K562 (cell line): ENCODE measurements around the gene FAM118B. TPM values are rescaled to one million over a fixed set of nuclear protein-coding genes. Genes with fewer than 3 reads are reported as not detected.

Source experiments
- DDX20 ChIP-seq: fragments of 450-650 bp; IDR thresholded peaks from 2 replicates; pipeline ENCODE4 v1.6.1; 2016; ENCODE audit warnings: missing genetic modification characterization, low read depth, mild to moderate bottlenecking, missing compliant biosample characterization, moderate library complexity
- DIDO1 ChIP-seq: fragments of 450-650 bp; IDR thresholded peaks from 2 replicates; pipeline ENCODE4 v1.6.1; 2016; ENCODE audit warnings: low read depth, missing biosample characterization, missing genetic modification characterization
- ETV5 ChIP-seq: sonication (generic); formaldehyde crosslinking; IDR thresholded peaks from 2 replicates; pipeline ENCODE4 v1.4.0; 2020; ENCODE audit warnings: low read depth, mild to moderate bottlenecking, missing genetic modification reagents
- FOXK2 ChIP-seq, 2 experiments: fragments of 450-650 bp; IDR thresholded peaks in 1 of 2; conservative IDR thresholded peaks in 1 of 2; 2 replicates each; pipeline ENCODE4 v1.6.1; 2016; ENCODE audit warnings: low read depth in 2 of 2, mild to moderate bottlenecking in 1 of 2
- HDAC6 ChIP-seq: IDR thresholded peaks from 2 replicates; pipeline ENCODE4 v1.6.1; 2012; ENCODE audit warnings: low read depth, mild to moderate bottlenecking, control low read depth, inconsistent platforms, low read length, moderate library complexity
- HMGXB4 ChIP-seq: sonication (generic); formaldehyde crosslinking; IDR thresholded peaks from 2 replicates; pipeline ENCODE4 v1.8.1; 2023; ENCODE audit warnings: mild to moderate bottlenecking, missing genetic modification reagents
- HNRNPUL1 ChIP-seq: fragments of 200-400 bp; formaldehyde crosslinking; IDR thresholded peaks from 2 replicates; pipeline ENCODE4 v1.6.1; 2017; ENCODE audit warnings: low read length
- MCM3 ChIP-seq: fragments of 450-650 bp; IDR thresholded peaks from 2 replicates; pipeline ENCODE4 v1.6.1; 2016
- MXI1 ChIP-seq: IDR thresholded peaks from 2 replicates; pipeline ENCODE4 v1.6.1; 2011; ENCODE audit warnings: low read depth, mild to moderate bottlenecking, improper control_type of control experiment, low read length
- NCOA6 ChIP-seq: fragments of 450-650 bp; IDR thresholded peaks from 2 replicates; pipeline ENCODE4 v1.6.1; 2017; ENCODE audit warnings: mild to moderate bottlenecking
- NFRKB ChIP-seq: fragments of 450-650 bp; IDR thresholded peaks from 2 replicates; pipeline ENCODE4 v1.6.1; 2016; ENCODE audit warnings: low read depth
- PHTF2 ChIP-seq: fragments of 250-450 bp; sonication (Bioruptor Pico); IDR thresholded peaks from 2 replicates; pipeline ENCODE4 v1.5.0; 2021; ENCODE audit warnings: mild to moderate bottlenecking
- PRPF4 ChIP-seq: fragments of 200-400 bp; formaldehyde crosslinking; IDR thresholded peaks from one replicate; pipeline ENCODE4 v1.6.1; 2017; ENCODE audit warnings: low read length, low read depth, mild to moderate bottlenecking; ENCODE audit not compliant: insufficient read depth, poor library complexity, severe bottlenecking
- RBM22 ChIP-seq: fragments of 200-400 bp; formaldehyde crosslinking; IDR thresholded peaks from 2 replicates; pipeline ENCODE4 v1.6.1; 2018; ENCODE audit warnings: low read length, low read depth; ENCODE audit not compliant: poor library complexity, severe bottlenecking
- SPI1 ChIP-seq: IDR thresholded peaks from 2 replicates; pipeline ENCODE4 v1.6.1; 2011; ENCODE audit warnings: low read depth, low read length, control low read depth, borderline replicate concordance
- TBP ChIP-seq: optimal IDR thresholded peaks from 2 replicates; pipeline ENCODE3; 2011; ENCODE audit warnings: low read depth, low read length, improper control_type of control experiment
- ZNF717 ChIP-seq: fragments of 250-450 bp; sonication (Bioruptor Pico); IDR thresholded peaks from 2 replicates; pipeline ENCODE4 v1.5.0; 2021
- ZZZ3 ChIP-seq: fragments of 450-650 bp; IDR thresholded peaks from 2 replicates; pipeline ENCODE4 v1.6.1; 2016; ENCODE audit warnings: antibody characterized with exemption, mild to moderate bottlenecking, moderate library complexity
- polyA plus RNA-seq, 8 experiments: library from polyadenylated mRNA; depleted of rRNA in 4 of 8; stranded (reverse) in 5 of 8; unstranded in 3 of 8; fragments of >200 nt; fragmentation: Nextera tagmentation in 2 of 8; fragmentation: Illumina TruSeq in 1 of 8; extraction: Ambion mirVana in 2 of 8; extraction: Trizol in 1 of 8; gene quantifications; 2 replicates each; pipeline versions ENCODE4 v1.2.1 to v1.2.3, GENCODE V29; 2011 to 2014; ENCODE audit warnings: inconsistent platforms in 1 of 8, missing spikeins in 1 of 8
- total RNA-seq, 7 experiments: library from RNA; depleted of rRNA in 6 of 7; stranded (reverse); fragments of >200 nt in 6 of 7; fragmentation: Illumina TruSeq in 2 of 7; extraction: Trizol in 2 of 7; gene quantifications; 2 replicates each; pipeline versions ENCODE4 v1.2.1 to v1.2.3, GENCODE V29; 2011 to 2021; ENCODE audit warnings: low replicate concordance in 1 of 7
- TF ChIP-seq, protein P1 (sequence below): fragments of 450-650 bp; IDR thresholded peaks from 2 replicates; pipeline ENCODE4 v1.6.1; 2016; ENCODE audit warnings: borderline replicate concordance
- TF ChIP-seq, protein P2 (sequence below): sonication (generic); formaldehyde crosslinking; IDR thresholded peaks from 2 replicates; pipeline ENCODE4 v1.8.0; 2022; ENCODE audit warnings: missing genetic modification reagents, mild to moderate bottlenecking, borderline replicate concordance
- TF ChIP-seq, protein P3 (sequence below): IDR thresholded peaks from 2 replicates; pipeline ENCODE4 v1.6.1; 2014; ENCODE audit warnings: antibody characterized with exemption

The FAM118B gene
- total and polyA plus RNA-seq, 9 of the 15 experiments (the other 6 are each of a cell fraction or from before 2014, with no cell fraction given) = 12.0 to 49.0 (median 22.1) TPM

- TF ChIP-seq HDAC6 (no peak), TBP (peak; percentile 90), ETV5 (peak; percentile 32; the same call in 1 of the 2 replicates), DIDO1 (peak; percentile 23; the same call in 1 of the 2 replicates), MCM3 (no peak), PHTF2 (no peak), RBM22 (peak; percentile 72), ZZZ3 (0 out of 2 replicates have a peak, but pooled peaks have one; percentile 61), FOXK2 (conservative IDR thresholded peaks at IDR 0.05 in 1 of 2, IDR thresholded peaks at IDR 0.05 in 1 of 2; ENCODE audit: low read depth in 2 of 2) (0 out of 4 replicates have a peak, but pooled peaks of 1 of the 2 experiments have one; percentile 41), SPI1 (peak; percentile 68; the same call in 1 of the 2 replicates), NFRKB (peak; percentile 90), ZNF717 (no peak), HNRNPUL1 (no peak), HMGXB4 (peak; percentile 65; the same call in 1 of the 2 replicates), DDX20 (tag) (no peak), PRPF4 (no peak), NCOA6 (no peak), MXI1 (peak; percentile 74)
- TF ChIP-seq, protein P1, sequence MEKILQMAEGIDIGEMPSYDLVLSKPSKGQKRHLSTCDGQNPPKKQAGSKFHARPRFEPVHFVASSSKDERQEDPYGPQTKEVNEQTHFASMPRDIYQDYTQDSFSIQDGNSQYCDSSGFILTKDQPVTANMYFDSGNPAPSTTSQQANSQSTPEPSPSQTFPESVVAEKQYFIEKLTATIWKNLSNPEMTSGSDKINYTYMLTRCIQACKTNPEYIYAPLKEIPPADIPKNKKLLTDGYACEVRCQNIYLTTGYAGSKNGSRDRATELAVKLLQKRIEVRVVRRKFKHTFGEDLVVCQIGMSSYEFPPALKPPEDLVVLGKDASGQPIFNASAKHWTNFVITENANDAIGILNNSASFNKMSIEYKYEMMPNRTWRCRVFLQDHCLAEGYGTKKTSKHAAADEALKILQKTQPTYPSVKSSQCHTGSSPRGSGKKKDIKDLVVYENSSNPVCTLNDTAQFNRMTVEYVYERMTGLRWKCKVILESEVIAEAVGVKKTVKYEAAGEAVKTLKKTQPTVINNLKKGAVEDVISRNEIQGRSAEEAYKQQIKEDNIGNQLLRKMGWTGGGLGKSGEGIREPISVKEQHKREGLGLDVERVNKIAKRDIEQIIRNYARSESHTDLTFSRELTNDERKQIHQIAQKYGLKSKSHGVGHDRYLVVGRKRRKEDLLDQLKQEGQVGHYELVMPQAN = peak; percentile 52; the same call in 1 of the 2 replicates
- TF ChIP-seq, protein P2, sequence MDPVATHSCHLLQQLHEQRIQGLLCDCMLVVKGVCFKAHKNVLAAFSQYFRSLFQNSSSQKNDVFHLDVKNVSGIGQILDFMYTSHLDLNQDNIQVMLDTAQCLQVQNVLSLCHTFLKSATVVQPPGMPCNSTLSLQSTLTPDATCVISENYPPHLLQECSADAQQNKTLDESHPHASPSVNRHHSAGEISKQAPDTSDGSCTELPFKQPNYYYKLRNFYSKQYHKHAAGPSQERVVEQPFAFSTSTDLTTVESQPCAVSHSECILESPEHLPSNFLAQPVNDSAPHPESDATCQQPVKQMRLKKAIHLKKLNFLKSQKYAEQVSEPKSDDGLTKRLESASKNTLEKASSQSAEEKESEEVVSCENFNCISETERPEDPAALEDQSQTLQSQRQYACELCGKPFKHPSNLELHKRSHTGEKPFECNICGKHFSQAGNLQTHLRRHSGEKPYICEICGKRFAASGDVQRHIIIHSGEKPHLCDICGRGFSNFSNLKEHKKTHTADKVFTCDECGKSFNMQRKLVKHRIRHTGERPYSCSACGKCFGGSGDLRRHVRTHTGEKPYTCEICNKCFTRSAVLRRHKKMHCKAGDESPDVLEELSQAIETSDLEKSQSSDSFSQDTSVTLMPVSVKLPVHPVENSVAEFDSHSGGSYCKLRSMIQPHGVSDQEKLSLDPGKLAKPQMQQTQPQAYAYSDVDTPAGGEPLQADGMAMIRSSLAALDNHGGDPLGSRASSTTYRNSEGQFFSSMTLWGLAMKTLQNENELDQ (CRISPR knock-in tag) = no peak
- TF ChIP-seq, protein P3, sequence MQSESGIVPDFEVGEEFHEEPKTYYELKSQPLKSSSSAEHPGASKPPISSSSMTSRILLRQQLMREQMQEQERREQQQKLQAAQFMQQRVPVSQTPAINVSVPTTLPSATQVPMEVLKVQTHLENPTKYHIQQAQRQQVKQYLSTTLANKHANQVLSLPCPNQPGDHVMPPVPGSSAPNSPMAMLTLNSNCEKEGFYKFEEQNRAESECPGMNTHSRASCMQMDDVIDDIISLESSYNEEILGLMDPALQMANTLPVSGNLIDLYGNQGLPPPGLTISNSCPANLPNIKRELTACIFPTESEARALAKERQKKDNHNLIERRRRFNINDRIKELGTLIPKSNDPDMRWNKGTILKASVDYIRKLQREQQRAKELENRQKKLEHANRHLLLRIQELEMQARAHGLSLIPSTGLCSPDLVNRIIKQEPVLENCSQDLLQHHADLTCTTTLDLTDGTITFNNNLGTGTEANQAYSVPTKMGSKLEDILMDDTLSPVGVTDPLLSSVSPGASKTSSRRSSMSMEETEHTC = no peak
These were observed 92.3 kb downstream of the FAM118B start, which contains the start of gene DCPS (continued) for GRCh38 chr11:126303623-126304456.
